SK-N-DZ (cell line): Measurements from ENCODE around the gene PDE4DIP.
"Not testable (repeated sequence)": the region's sequence is repeated elsewhere in the genome, so short reads cannot be mapped to it uniquely, and the experiment has no call there.

Experiments
- DNase-seq: peaks from one replicate; pipeline ENCODE4 v3.0.0-alpha.2; 2015; ENCODE audit warnings: low spot score
- small RNA-seq, 2 experiments: library from RNA; depleted of rRNA; stranded (forward); fragments of <200 nt; gene quantifications; one replicate each; pipeline ENCODE3, GENCODE V24; 2014

Gene PDE4DIP

DNA sequence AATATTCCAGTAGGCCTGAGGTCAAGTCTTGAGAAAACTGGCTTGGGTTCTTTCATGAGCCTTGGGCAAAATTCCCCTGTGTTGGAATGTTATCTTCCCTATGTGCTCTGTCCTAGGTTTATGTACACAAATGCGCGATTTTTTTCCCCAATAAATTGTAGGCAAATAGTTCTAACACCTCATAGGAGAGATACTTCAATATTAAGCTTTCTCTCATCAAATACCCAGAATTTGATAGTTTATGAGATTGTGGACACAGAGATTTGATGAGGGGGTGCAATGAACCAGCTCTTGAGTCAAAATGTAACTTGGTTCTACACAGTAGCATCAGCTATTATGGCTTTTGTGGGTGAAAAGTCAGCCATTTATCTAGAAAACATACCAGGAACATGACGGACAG is 220.4 kb downstream of the PDE4DIP start:
- DNase-seq = not testable (repeated sequence)

DNA sequence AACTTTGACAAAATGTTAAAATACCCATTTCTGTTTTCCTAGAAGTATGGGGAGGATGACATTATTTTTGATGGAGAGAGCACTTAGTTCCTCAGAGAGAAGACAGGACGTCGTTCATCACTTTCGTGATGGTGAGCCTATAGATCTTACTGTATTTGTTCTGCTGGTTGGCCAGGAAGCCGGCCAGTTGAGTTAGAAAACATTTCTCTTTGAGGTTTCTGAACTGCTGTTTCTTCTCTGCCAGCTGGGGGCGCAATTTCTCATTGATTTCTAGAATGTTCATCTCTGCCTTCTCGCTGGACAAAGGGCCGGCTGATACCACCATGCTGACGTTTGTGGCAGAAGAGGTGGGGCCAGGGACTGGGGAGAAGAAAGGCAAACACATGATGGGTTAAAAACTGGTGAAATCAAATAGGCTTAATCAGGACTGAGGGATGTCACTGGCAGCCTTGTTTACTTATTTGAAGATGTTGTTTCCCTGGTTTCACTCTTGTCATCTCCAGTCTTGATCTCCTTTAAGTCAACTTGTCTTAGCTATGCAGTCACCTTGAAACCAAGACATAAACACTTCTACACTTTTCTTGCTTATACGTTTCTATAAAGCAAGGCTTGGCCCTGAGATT is 231.4 kb downstream of the PDE4DIP start:
- DNase-seq = not testable (repeated sequence)

Small RNA genes within 50 kb of the gene (small RNA-seq; reads per million reads assigned to genes)
- 0 reads per million in 2 experiments for gene RN7SKP88
- gene RNU2-38P = 0 reads per million in 2 experiments
